ENCODE data around the gene INPP5J. TPM values are rescaled to one million over a fixed set of nuclear protein-coding genes. Genes with fewer than 3 reads are reported as not detected.
"Not testable (repeated sequence)": the region's sequence is repeated elsewhere in the genome, so short reads cannot be mapped to it uniquely, and the experiment has no call there.

Gene INPP5J
- total and polyA plus RNA-seq, 2 experiments from 2014 or later, result 19.8 to 26.0 TPM

DNA sequence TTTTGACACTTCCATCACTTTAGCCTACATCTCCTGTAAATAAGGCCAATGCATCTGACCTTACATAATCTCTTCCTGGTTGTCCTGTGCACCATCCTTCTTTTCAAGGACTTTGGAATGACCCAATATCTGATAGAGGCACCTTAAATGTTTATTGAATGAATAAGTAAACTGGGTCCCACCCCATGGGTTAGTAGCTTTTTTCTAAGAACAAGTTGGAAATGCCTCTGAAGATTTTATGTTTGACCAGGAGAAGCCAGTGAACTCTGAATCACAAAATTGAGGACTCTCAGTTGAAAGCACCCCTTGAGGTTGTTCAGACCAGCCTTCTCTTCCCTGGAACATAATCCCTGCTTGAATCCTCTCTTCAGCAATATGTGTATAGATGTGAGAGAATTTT, 38.6 kb downstream of the INPP5J start:
- Histone ChIP-seq H3K36me3 (no peaks in the 10 kb centered on the region), H3K4me3 (no peak overlapping the region), H3K27ac (no peak overlapping the region), H3K9me3 (ENCODE audit: low read depth) (no peaks in the 10 kb centered on the region), H3K4me1 (ENCODE audit: low read depth) (peaks cover 4% of the 10 kb centered on the region), H3K27me3 (peaks cover 31% of the 10 kb centered on the region)
- no peak for TF ChIP-seq CTCF (IDR thresholded peaks at IDR 0.05; ENCODE audit: low read depth, low read length)
- DNase-seq (ENCODE audit: low read depth in 1 of 2, low spot score in 1 of 2), result no peak

GRCh38 chr22:31162015-31162765, 39.4 kb downstream of the INPP5J start:
- Histone ChIP-seq H3K36me3 (no peaks in the 10 kb centered on the region), H3K9me3 (ENCODE audit: low read depth) (no peaks in the 10 kb centered on the region), H3K4me1 (ENCODE audit: low read depth) (peaks cover 4% of the 10 kb centered on the region), H3K4me3 (no peak overlapping the region), H3K27ac (no peak overlapping the region), H3K27me3 (peaks cover 22% of the 10 kb centered on the region)
- DNase-seq (ENCODE audit: low read depth in 1 of 2, low spot score in 1 of 2), result no peak
- TF ChIP-seq CTCF (IDR thresholded peaks at IDR 0.05; ENCODE audit: low read depth, low read length), result peak; percentile 7

DNA sequence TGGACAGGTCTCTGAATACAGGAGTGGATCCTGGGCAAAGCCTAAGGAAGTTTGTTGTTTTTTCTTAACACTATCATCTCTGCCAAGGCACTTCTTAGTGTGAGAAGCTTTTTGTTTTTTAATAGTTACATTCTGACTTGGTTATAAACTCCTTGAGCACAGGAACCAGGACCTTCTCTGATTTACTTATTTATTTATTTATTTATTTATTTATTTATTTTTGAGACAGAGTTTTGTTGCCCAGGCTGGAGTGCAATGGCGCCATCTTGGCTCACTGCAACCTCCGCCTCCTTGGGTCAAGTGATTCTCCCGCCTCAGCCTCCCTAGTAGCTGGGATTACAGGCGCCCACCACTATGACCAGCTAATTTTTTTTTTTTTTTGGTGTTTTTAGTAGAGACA, 48.2 kb downstream of the INPP5J start:
- DNase-seq (ENCODE audit: low read depth in 1 of 2, low spot score in 1 of 2), result no peak
- TF ChIP-seq CTCF (IDR thresholded peaks at IDR 0.05; ENCODE audit: low read depth, low read length), result no peak

DNA sequence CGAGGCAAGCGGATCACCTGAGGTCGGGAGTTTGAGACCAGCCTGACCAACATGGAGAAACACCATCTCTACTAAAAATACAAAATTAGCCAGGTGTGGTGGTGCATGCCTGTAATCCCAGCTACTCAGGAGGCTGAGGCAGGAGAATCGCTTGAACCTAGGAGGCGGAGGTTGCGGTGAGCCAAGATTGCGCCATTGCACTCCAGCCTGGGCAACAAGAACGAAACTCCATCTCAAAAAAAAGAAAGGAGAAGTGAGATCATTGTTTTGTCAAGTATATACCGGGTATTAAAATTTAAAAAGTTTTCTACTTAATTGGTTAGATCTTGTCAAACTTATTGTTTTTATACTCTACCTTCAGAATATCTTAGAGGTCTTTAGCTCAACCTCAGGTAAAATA, 49.0 kb downstream of the INPP5J start:
- H3K9me3 ChIP-seq (ENCODE audit: low read depth); DNase-seq (ENCODE audit: low read depth in 1 of 2, low spot score in 1 of 2); H3K4me1 ChIP-seq (ENCODE audit: low read depth); H3K4me3 ChIP-seq; H3K27me3 ChIP-seq; H3K27ac ChIP-seq; H3K36me3 ChIP-seq: not testable (repeated sequence)

More for the DNA sequence above, 48.2 kb downstream of the INPP5J start:
- Histone ChIP-seq H3K36me3 (no peaks in the 10 kb centered on the region), H3K9me3 (ENCODE audit: low read depth) (no peaks in the 10 kb centered on the region), H3K27ac (no peak overlapping the region), H3K4me1 (ENCODE audit: low read depth) (no peaks in the 10 kb centered on the region), H3K4me3 (no peak overlapping the region), H3K27me3 (no peaks in the 10 kb centered on the region)

GRCh38 chr22:31173386-31174145, 50.8 kb downstream of the INPP5J start:
- no peak overlapping the region for H3K4me3 ChIP-seq
- no peaks in the 10 kb centered on the region for H3K27me3 ChIP-seq
- DNase-seq (ENCODE audit: low read depth in 1 of 2, low spot score in 1 of 2), result peak in 1 of 2 donors; percentile 64
- H3K9me3 ChIP-seq (ENCODE audit: low read depth), result no peaks in the 10 kb centered on the region
- H3K4me1 ChIP-seq (ENCODE audit: low read depth), result no peaks in the 10 kb centered on the region
- no peak for TF ChIP-seq CTCF (IDR thresholded peaks at IDR 0.05; ENCODE audit: low read depth, low read length)
- H3K27ac ChIP-seq, result no peak overlapping the region
- no peaks in the 10 kb centered on the region for H3K36me3 ChIP-seq

- no peaks in the 10 kb centered on the region for H3K4me1 ChIP-seq (ENCODE audit: low read depth)
- H3K4me3 ChIP-seq, result no peak overlapping the region
- no peaks in the 10 kb centered on the region for H3K9me3 ChIP-seq (ENCODE audit: low read depth)
- H3K27me3 ChIP-seq, result no peaks in the 10 kb centered on the region
- no peak overlapping the region for H3K27ac ChIP-seq
- no peak for TF ChIP-seq CTCF (IDR thresholded peaks at IDR 0.05; ENCODE audit: low read depth, low read length)
- DNase-seq (ENCODE audit: low read depth in 1 of 2, low spot score in 1 of 2), result no peak
- H3K36me3 ChIP-seq, result no peaks in the 10 kb centered on the region
These were observed 54.2 kb downstream of the INPP5J start for GRCh38 chr22:31176923-31177322.

Measured in cardiac muscle cell (in vitro differentiated cells and primary cell).